ENCODE measurements around the gene MSANTD7. TPM values are rescaled to one million over a fixed set of nuclear protein-coding genes. Genes with fewer than 3 reads are reported as not detected.

MSANTD7 gene
- polyA plus RNA-seq, 3 donors: 5.0 to 7.6 (median 7.3) TPM

DNA sequence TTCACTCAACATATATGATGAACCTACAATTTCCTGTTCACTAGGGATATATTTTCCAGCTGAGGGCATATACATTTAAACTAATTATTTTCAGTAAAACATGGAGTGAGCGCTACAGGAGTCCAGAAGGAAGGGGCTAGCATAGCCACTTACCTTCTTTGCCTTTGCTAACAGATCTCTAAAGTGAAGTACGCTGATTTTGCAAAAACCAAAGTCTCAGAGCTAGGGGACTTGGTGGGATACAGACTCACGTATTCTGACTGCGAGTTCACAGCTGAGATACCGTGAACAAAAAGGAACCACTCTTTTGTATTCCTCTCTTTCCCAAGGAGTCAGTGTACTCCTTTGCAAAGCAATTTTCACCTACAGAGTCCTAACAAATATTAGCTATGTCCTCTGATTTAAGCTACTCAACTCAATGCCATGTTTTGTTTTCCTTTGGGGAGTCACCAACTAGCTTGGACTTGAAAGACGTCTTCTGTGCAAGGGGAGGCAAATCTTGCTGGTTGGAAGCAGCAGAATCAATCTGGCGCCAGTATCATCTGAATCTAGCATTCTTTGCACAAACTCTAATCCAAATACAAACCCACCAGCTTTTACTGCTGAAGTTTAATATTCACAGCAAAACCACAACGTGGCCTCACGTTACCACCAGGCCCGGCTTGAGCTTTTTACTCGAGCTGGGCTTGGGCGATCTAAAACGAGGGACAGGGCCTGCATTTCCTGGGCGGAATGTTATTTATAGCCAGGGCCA, 926 bp upstream of the MSANTD7 start:
- no peaks in the 10 kb centered on the region for H3K9me3 Mint-ChIP-seq
- H3K9me3 ChIP-seq (replicated peaks in 1 of 2; ENCODE audit: control insufficient read depth in 1 of 2, insufficient read depth in 1 of 2, low read length in 2 of 2): no peaks in the 10 kb centered on the region
- TF ChIP-seq, protein P1, sequence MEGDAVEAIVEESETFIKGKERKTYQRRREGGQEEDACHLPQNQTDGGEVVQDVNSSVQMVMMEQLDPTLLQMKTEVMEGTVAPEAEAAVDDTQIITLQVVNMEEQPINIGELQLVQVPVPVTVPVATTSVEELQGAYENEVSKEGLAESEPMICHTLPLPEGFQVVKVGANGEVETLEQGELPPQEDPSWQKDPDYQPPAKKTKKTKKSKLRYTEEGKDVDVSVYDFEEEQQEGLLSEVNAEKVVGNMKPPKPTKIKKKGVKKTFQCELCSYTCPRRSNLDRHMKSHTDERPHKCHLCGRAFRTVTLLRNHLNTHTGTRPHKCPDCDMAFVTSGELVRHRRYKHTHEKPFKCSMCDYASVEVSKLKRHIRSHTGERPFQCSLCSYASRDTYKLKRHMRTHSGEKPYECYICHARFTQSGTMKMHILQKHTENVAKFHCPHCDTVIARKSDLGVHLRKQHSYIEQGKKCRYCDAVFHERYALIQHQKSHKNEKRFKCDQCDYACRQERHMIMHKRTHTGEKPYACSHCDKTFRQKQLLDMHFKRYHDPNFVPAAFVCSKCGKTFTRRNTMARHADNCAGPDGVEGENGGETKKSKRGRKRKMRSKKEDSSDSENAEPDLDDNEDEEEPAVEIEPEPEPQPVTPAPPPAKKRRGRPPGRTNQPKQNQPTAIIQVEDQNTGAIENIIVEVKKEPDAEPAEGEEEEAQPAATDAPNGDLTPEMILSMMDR (IDR thresholded peaks at IDR 0.05): no peak
- peak overlapping the region; percentile 89 for H3K9ac ChIP-seq (ENCODE audit: insufficient read depth, low read length, poor library complexity, severe bottlenecking)
- H3K36me3 Mint-ChIP-seq: peaks cover 21 to 23% of the 10 kb centered on the region in 2 donors
- peaks cover 18% of the 10 kb centered on the region for H3K4me1 Mint-ChIP-seq
- H2AFZ ChIP-seq (ENCODE audit: insufficient read depth, low read depth, low read length, poor library complexity, severe bottlenecking): peak overlapping the region; percentile 98
- H3K4me1 ChIP-seq (ENCODE audit: control insufficient read depth in 1 of 2, insufficient read depth in 2 of 2, low read length in 2 of 2): peaks cover 18 to 21% of the 10 kb centered on the region in 2 donors
- peak overlapping the region; percentile 92 for H3K4me2 ChIP-seq (replicated peaks; ENCODE audit: extremely low read depth, low read length, poor library complexity, severe bottlenecking)
- peak overlapping the region; percentile 93 to 94 for H3K4me3 Mint-ChIP-seq
- peak overlapping the region; percentile 78 to 97 (median 90) for H3K27ac Mint-ChIP-seq
- WGBS (ENCODE audit: insufficient coverage): 31% methylated on average over 12 of the region's 14 CpGs
- peak overlapping the region; percentile 44 to 96 (median 88) for H3K4me3 ChIP-seq (replicated peaks in 1 of 3; ENCODE audit: low read depth in 2 of 3, low read length in 3 of 3)
- intact Hi-C loops (cut with micrococcal nuclease): loop anchor here (5.0 to 10.0 kb wide), 5 partner anchors 115 to 335 kb away; partner anchors contain the start of genes DCLRE1C (in 2 of the 2), MEIG1 (in 1 of the 2) and RPP38 (in 1 of the 2)
- H4K20me1 ChIP-seq (ENCODE audit: insufficient read depth, low read length): no peaks in the 10 kb centered on the region
- peak overlapping the region; percentile 21 to 84 for H3K27ac ChIP-seq (ENCODE audit: low read depth in 1 of 2, low read length in 2 of 2)
- H3K79me2 ChIP-seq (ENCODE audit: insufficient read depth, low read length): peaks cover 37% of the 10 kb centered on the region
- H3K36me3 ChIP-seq (replicated peaks in 1 of 2; ENCODE audit: control insufficient read depth in 1 of 2, insufficient read depth in 2 of 2, low read length in 2 of 2): peaks cover 11 to 19% of the 10 kb centered on the region in 2 donors
- H3K27me3 Mint-ChIP-seq (ENCODE audit: low read depth in 3 of 3): peaks cover 0 to 2% (median 1%) of the 10 kb centered on the region in 3 donors
- no peaks in the 10 kb centered on the region for H3K27me3 ChIP-seq (ENCODE audit: control insufficient read depth in 2 of 2, insufficient read depth in 2 of 2, low read length in 2 of 2)
- DNase-seq: no peak

DNA sequence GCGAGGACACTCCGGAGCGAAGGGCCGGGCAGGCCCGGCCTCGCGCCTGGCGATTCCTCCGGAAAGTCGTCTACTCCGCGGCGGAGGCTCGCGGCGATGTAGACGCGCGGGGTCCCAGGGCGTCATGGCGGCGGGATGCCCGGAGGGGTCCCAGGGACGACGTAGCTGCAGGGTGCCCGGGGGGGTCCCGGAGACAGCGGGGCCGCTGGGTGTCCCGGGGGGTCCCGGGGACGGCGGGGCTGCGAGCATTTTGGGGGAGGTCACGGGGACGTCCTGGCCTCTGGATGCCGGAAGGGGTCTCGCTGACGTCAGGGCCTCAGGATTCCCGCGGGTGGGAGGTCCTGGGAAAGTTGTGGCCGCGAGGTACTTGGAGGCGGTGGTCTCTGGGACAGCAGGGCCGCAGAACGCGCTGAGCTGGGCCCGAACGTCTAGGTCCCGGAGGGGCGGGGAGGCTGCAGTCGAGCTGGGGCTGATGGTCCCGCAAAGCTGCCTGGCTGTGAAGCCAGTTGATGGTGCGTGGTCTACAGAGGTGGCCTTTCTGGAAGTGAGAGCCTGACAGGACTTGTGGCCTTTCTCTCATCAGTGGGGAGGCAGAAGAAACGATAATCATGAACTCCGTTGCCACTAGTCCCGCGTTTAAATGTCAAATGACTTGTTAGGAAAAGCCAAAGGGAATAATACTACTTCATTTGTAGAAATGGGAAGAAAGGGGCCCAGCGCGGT, 637 bp downstream of the MSANTD7 start:
- Mint-ChIP-seq H3K4me1 (peaks cover 18% of the 10 kb centered on the region), H3K9me3 (no peaks in the 10 kb centered on the region), H3K4me3 (peak overlapping the region; percentile 93 to 94), H3K27ac (peak overlapping the region; percentile 87 to 97 (median 94)), H3K36me3 (peaks cover 34 to 38% of the 10 kb centered on the region in 2 donors), H3K27me3 (ENCODE audit: low read depth in 3 of 3) (peaks cover 0 to 1% (median 0%) of the 10 kb centered on the region in 3 donors)
- H3K9me3 ChIP-seq (replicated peaks in 1 of 2; ENCODE audit: control insufficient read depth in 1 of 2, insufficient read depth in 1 of 2, low read length in 2 of 2): no peaks in the 10 kb centered on the region
- intact Hi-C loops (cut with micrococcal nuclease): loop anchor here (2.0 to 10.0 kb wide), 7 partner anchors 40 to 336 kb away; partner anchors contain the start of genes DCLRE1C (in 2 of the 2), MEIG1 (in 1 of the 2), RPP38 (in 1 of the 2) and SUV39H2 (in 1 of the 2)
- peak overlapping the region; percentile 89 for H3K9ac ChIP-seq (ENCODE audit: insufficient read depth, low read length, poor library complexity, severe bottlenecking)
- WGBS (ENCODE audit: insufficient coverage): 0% methylated on average over 58 of the region's 60 CpGs
- peaks cover 26 to 34% of the 10 kb centered on the region in 2 donors for H3K36me3 ChIP-seq (replicated peaks in 1 of 2; ENCODE audit: control insufficient read depth in 1 of 2, insufficient read depth in 2 of 2, low read length in 2 of 2)
- peak overlapping the region; percentile 92 for H3K4me2 ChIP-seq (replicated peaks; ENCODE audit: extremely low read depth, low read length, poor library complexity, severe bottlenecking)
- DNase-seq: peak in 2 of 3 donors; percentile 12 to 19
- H3K27ac ChIP-seq (ENCODE audit: low read depth in 1 of 2, low read length in 2 of 2): peak overlapping the region; percentile 71 to 84
- peaks cover 41% of the 10 kb centered on the region for H3K79me2 ChIP-seq (ENCODE audit: insufficient read depth, low read length)
- H3K4me1 ChIP-seq (ENCODE audit: control insufficient read depth in 1 of 2, insufficient read depth in 2 of 2, low read length in 2 of 2): peaks cover 18 to 21% of the 10 kb centered on the region in 2 donors
- H2AFZ ChIP-seq (ENCODE audit: insufficient read depth, low read depth, low read length, poor library complexity, severe bottlenecking): peak overlapping the region; percentile 98
- no peaks in the 10 kb centered on the region for H4K20me1 ChIP-seq (ENCODE audit: insufficient read depth, low read length)
- H3K27me3 ChIP-seq (ENCODE audit: control insufficient read depth in 2 of 2, insufficient read depth in 2 of 2, low read length in 2 of 2): no peaks in the 10 kb centered on the region
- peak overlapping the region; percentile 77 to 96 (median 88) for H3K4me3 ChIP-seq (replicated peaks in 1 of 3; ENCODE audit: low read depth in 2 of 3, low read length in 3 of 3)
- TF ChIP-seq, protein P1 (IDR thresholded peaks at IDR 0.05): no peak

All from CD14-positive monocyte (primary cell).